ENCODE results near the gene ZNF292.

DNA sequence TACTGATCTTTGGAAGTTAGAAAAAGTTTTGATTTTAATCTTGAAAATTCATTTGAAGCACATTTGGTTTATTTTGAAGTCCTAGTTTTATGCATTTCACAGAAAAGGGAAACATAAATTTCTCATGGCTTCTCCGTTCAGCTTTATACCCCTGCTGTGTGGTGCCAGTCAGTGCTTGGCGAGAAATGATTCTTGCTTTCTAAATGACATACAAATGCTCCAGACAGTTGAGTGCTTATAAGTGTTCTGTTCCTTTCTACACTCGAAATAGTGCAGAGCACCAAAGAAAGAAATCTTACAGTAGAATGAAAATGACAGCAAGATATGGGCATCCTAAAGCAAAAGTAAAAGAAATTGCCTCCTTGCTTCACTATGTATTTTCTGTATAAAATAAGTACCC lies 9.0 kb upstream of the ZNF292 start:
- TF ChIP-seq, protein P1, sequence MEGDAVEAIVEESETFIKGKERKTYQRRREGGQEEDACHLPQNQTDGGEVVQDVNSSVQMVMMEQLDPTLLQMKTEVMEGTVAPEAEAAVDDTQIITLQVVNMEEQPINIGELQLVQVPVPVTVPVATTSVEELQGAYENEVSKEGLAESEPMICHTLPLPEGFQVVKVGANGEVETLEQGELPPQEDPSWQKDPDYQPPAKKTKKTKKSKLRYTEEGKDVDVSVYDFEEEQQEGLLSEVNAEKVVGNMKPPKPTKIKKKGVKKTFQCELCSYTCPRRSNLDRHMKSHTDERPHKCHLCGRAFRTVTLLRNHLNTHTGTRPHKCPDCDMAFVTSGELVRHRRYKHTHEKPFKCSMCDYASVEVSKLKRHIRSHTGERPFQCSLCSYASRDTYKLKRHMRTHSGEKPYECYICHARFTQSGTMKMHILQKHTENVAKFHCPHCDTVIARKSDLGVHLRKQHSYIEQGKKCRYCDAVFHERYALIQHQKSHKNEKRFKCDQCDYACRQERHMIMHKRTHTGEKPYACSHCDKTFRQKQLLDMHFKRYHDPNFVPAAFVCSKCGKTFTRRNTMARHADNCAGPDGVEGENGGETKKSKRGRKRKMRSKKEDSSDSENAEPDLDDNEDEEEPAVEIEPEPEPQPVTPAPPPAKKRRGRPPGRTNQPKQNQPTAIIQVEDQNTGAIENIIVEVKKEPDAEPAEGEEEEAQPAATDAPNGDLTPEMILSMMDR (conservative IDR thresholded peaks at IDR 0.05; ENCODE audit: low read depth, low read length), result no peak
- no peak for TF ChIP-seq EZH2 (IDR thresholded peaks at IDR 0.05; ENCODE audit: borderline replicate concordance, low read depth, low read length, poor library complexity, severe bottlenecking)

Measured in A673 (cell line).